IPS-NIHi7 (cell line): ENCODE data around the gene MYPOP.

Experiments
- DNase-seq: peaks from one replicate; pipeline ENCODE4 v3.0.0; 2012; ENCODE audit warnings: mixed read lengths; ENCODE audit errors: extremely low spot score

Gene MYPOP

GRCh38 chr19:45863840-45864628 is 38.4 kb downstream of the MYPOP start, which contains the start of gene FOXA3:
TSS of gene FOXA3 (plus strand) at chr19:45864326. CDS start at chr19:45864457, 131 bp downstream.
- peak; percentile 87 for DNase-seq

GRCh38 chr19:45863335-45863839 is 39.0 kb downstream of the MYPOP start:
- DNase-seq, result no peak

GRCh38 chr19:45862564-45863334 is 39.7 kb downstream of the MYPOP start, which contains the start of gene SYMPK:
TSS of gene SYMPK (minus strand) at chr19:45863147. CDS start at chr19:45854495, 8,652 bp downstream.
- peak; percentile 100 for DNase-seq

- DNase-seq, result no peak
These were observed 40.2 kb downstream of the MYPOP start for GRCh38 chr19:45862271-45862563.

GRCh38 chr19:45860359-45861259 is 41.8 kb downstream of the MYPOP start:
- DNase-seq, result no peak

- no peak for DNase-seq
These were observed 48.1 kb downstream of the MYPOP start for GRCh38 chr19:45854167-45854778.

GRCh38 chr19:45852983-45853382 is 49.4 kb downstream of the MYPOP start:
- no peak for DNase-seq

- DNase-seq, result no peak
These were observed 50.2 kb downstream of the MYPOP start for GRCh38 chr19:45852145-45852750.

- no peak for DNase-seq
These were observed 53.5 kb downstream of the MYPOP start for GRCh38 chr19:45848922-45849321.

- no peak for DNase-seq
These were observed 54.8 kb downstream of the MYPOP start for GRCh38 chr19:45847663-45848062.

- DNase-seq, result no peak
These were observed 60.2 kb downstream of the MYPOP start for GRCh38 chr19:45842198-45842597.
